ENCODE results near the gene NSRP1. TPM values are rescaled to one million over a fixed set of nuclear protein-coding genes. Genes with fewer than 3 reads are reported as not detected.
"Not testable (repeated sequence)": the region's sequence is repeated elsewhere in the genome, so short reads cannot be mapped to it uniquely, and the experiment has no call there.

Gene NSRP1
- total and polyA plus RNA-seq, 10 of the 15 experiments (the other 5 are each of a cell fraction or from before 2014, with no cell fraction given): 12.5 to 69.7 (median 37.8) TPM

DNA sequence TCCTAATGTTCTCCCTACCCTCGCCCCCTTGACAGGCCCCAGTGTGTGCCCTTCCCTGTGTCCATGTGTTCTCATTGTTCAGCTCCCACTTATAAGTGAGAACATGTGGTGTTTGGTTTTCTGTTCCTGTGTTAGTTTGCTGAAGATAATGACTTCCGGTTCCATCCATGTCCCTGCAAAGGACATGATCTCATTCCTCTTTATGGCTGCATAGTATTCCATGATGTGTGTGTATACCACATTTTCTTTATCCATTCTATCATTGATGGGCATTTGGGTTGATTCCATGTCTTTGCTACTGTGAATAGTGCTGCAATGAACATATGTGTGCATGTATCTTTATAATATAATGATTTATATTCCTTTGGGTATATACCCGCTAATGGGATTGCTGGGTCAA, 29.2 kb upstream of the NSRP1 start:
- H3K4me2 ChIP-seq (ENCODE audit: control insufficient read depth, insufficient read depth); H3K4me3 ChIP-seq; ATAC-seq; H3K36me3 ChIP-seq (ENCODE audit: control insufficient read depth in 2 of 2, insufficient read depth in 2 of 2, low read length in 1 of 2); H3K9ac ChIP-seq (ENCODE audit: control insufficient read depth, insufficient read depth, low read length); POLR2A ChIA-PET; DNase-seq (ENCODE audit: low read depth, low spot score); H3K9me3 ChIP-seq (replicated peaks; ENCODE audit: control insufficient read depth, insufficient read depth, low read length); H3K79me2 ChIP-seq (ENCODE audit: control insufficient read depth, insufficient read depth, low read length); intact Hi-C loops (cut with micrococcal nuclease; ENCODE audit: unreplicated experiment); BruUV-seq (replicated peaks); H3K27ac ChIP-seq (ENCODE audit: control insufficient read depth, insufficient read depth); H3K27me3 ChIP-seq (replicated peaks in 1 of 2; ENCODE audit: control insufficient read depth in 2 of 2, insufficient read depth in 2 of 2, low read length in 1 of 2); H2AFZ ChIP-seq (ENCODE audit: control insufficient read depth, low read depth, low read length); FAIRE-seq; H3K4me1 ChIP-seq (ENCODE audit: control insufficient read depth, insufficient read depth, low read length); H4K20me1 ChIP-seq (ENCODE audit: control insufficient read depth, insufficient read depth): not testable (repeated sequence)
- WGBS (ENCODE audit: insufficient coverage, insufficient replicate concordance, low lambda C conversion rate, missing lambda C conversion rate): 45% methylated on average over 3 of the region's 3 CpGs
- in situ Hi-C loops (cut with MboI): loop anchor here (25.0 kb wide), 1 partner anchor 275 kb away; no protein-coding TSS in a partner anchor
- CTCF ChIA-PET: interaction anchor here (1.0 kb wide), 1 partner anchor 18 kb away, joined by 5 read pairs; no protein-coding TSS in a partner anchor
- SMC1A ChIA-PET (ENCODE audit: uncharacterized antibody, unreplicated experiment): interaction anchor here (0.7 to 1.9 kb wide), 3 partner anchors 31 to 156 kb away, joined by 4 to 6 read pairs (median 5); no protein-coding TSS in a partner anchor
- RAD21 ChIA-PET (ENCODE audit: unreplicated experiment): interaction anchor here (1.0 kb wide), 1 partner anchor 17 kb away, joined by 4 read pairs; no protein-coding TSS in a partner anchor

GRCh38 chr17:30091121-30091670, 25.4 kb upstream of the NSRP1 start:
- ATAC-seq: no peak
- intact Hi-C loops (cut with micrococcal nuclease; ENCODE audit: unreplicated experiment): no loop called here
- Histone ChIP-seq H2AFZ (ENCODE audit: control insufficient read depth, low read depth, low read length) (no peak overlapping the region), H3K36me3 (ENCODE audit: control insufficient read depth in 2 of 2, insufficient read depth in 2 of 2, low read length in 1 of 2) (no peaks in the 10 kb centered on the region), H3K79me2 (ENCODE audit: control insufficient read depth, insufficient read depth, low read length) (no peaks in the 10 kb centered on the region), H3K9ac (ENCODE audit: control insufficient read depth, insufficient read depth, low read length) (no peak overlapping the region), H3K27me3 (replicated peaks in 1 of 2; ENCODE audit: control insufficient read depth in 2 of 2, insufficient read depth in 2 of 2, low read length in 1 of 2) (no peaks in the 10 kb centered on the region; a peak in 1 of 4 replicates), H3K9me3 (replicated peaks; ENCODE audit: control insufficient read depth, insufficient read depth, low read length) (no peaks in the 10 kb centered on the region), H3K4me3 (no peak overlapping the region), H4K20me1 (ENCODE audit: control insufficient read depth, insufficient read depth) (no peaks in the 10 kb centered on the region), H3K4me1 (ENCODE audit: control insufficient read depth, insufficient read depth, low read length) (peaks cover 3% of the 10 kb centered on the region; the same call in 1 of the 2 replicates), H3K4me2 (ENCODE audit: control insufficient read depth, insufficient read depth) (no peak overlapping the region), H3K27ac (ENCODE audit: control insufficient read depth, insufficient read depth) (no peak overlapping the region)
- POLR2A ChIA-PET: no interaction called here
- DNase-seq (ENCODE audit: low read depth, low spot score): no peak
- in situ Hi-C loops (cut with MboI): loop anchor here (5.0 to 25.0 kb wide), 2 partner anchors 59 to 279 kb away; no protein-coding TSS in a partner anchor
- SMC1A ChIA-PET (ENCODE audit: uncharacterized antibody, unreplicated experiment): interaction anchor here (1.3 to 2.5 kb wide), 4 partner anchors 35 to 282 kb away, joined by 3 to 8 read pairs (median 4); no protein-coding TSS in a partner anchor
- no peak for TF ChIP-seq SREBF1 (IDR thresholded peaks at IDR 0.05; ENCODE audit: low read length)
- TF ChIP-seq NFYB (IDR thresholded peaks at IDR 0.05; ENCODE audit: insufficient read depth, low read depth, low read length): no peak
- TF ChIP-seq HDAC2 (IDR thresholded peaks at IDR 0.05): no peak
- RAD21 ChIA-PET (ENCODE audit: unreplicated experiment): interaction anchor here (0.6 to 1.2 kb wide), 3 partner anchors 62 to 245 kb away, joined by 3 read pairs; no protein-coding TSS in a partner anchor
- no peak for FAIRE-seq
- CTCF ChIA-PET: interaction anchor here (0.5 to 6.1 kb wide), 12 partner anchors 13 to 474 kb away, joined by 3 to 106 read pairs (median 4); partner anchors contain the start of gene SSH2
- BruUV-seq (replicated peaks): no TSS peak
- WGBS (ENCODE audit: insufficient coverage, insufficient replicate concordance, low lambda C conversion rate, missing lambda C conversion rate): 37% methylated on average over 4 of the region's 4 CpGs
